ENCODE data around the gene PDK1.

The PDK1 gene

GRCh38 chr2:172596776-172597175 is 40.9 kb downstream of the PDK1 start:
- no peak for DNase-seq (ENCODE audit: low read depth in 2 of 2)

- DNase-seq (ENCODE audit: low read depth in 2 of 2), result no peak
Observed at GRCh38 chr2:172597176-172597842, 41.4 kb downstream of the PDK1 start.

GRCh38 chr2:172599947-172600346 is 44.1 kb downstream of the PDK1 start:
- DNase-seq (ENCODE audit: low read depth in 2 of 2), result no peak

GRCh38 chr2:172600557-172601008 is 44.7 kb downstream of the PDK1 start:
- no peak for DNase-seq (ENCODE audit: low read depth in 2 of 2)

- DNase-seq (ENCODE audit: low read depth in 2 of 2), result no peak
Observed at GRCh38 chr2:172606285-172606684, 50.4 kb downstream of the PDK1 start.

- DNase-seq (ENCODE audit: low read depth in 2 of 2), result no peak
Observed at GRCh38 chr2:172607379-172607928, 51.6 kb downstream of the PDK1 start.

- DNase-seq (ENCODE audit: low read depth in 2 of 2), result no peak
Observed at GRCh38 chr2:172609488-172609887, 53.6 kb downstream of the PDK1 start.

- no peak for DNase-seq (ENCODE audit: low read depth in 2 of 2)
Observed at GRCh38 chr2:172612051-172612450, 56.2 kb downstream of the PDK1 start.

GRCh38 chr2:172613040-172613439 is 57.1 kb downstream of the PDK1 start:
- no peak for DNase-seq (ENCODE audit: low read depth in 2 of 2)

- DNase-seq (ENCODE audit: low read depth in 2 of 2), result no peak
Observed at GRCh38 chr2:172613615-172614231, 57.8 kb downstream of the PDK1 start.

GRCh38 chr2:172614932-172615331 is 59.0 kb downstream of the PDK1 start:
- DNase-seq (ENCODE audit: low read depth in 2 of 2), result no peak

- DNase-seq (ENCODE audit: low read depth in 2 of 2), result no peak
Observed at GRCh38 chr2:172615727-172616261, 59.9 kb downstream of the PDK1 start.

GRCh38 chr2:172617115-172617514 is 61.2 kb downstream of the PDK1 start:
- DNase-seq (ENCODE audit: low read depth in 2 of 2), result no peak

- DNase-seq (ENCODE audit: low read depth in 2 of 2), result no peak
Observed at GRCh38 chr2:172623249-172623965, 67.5 kb downstream of the PDK1 start.

- DNase-seq (ENCODE audit: low read depth in 2 of 2), result no peak
Observed at GRCh38 chr2:172624996-172625395, 69.1 kb downstream of the PDK1 start.

GRCh38 chr2:172627181-172627580 is 71.3 kb downstream of the PDK1 start:
- no peak for DNase-seq (ENCODE audit: low read depth in 2 of 2)

- DNase-seq (ENCODE audit: low read depth in 2 of 2), result no peak
Observed at GRCh38 chr2:172628085-172628484, 72.2 kb downstream of the PDK1 start.

GRCh38 chr2:172629586-172629985 is 73.7 kb downstream of the PDK1 start:
- no peak for DNase-seq (ENCODE audit: low read depth in 2 of 2)

GRCh38 chr2:172630181-172630580 is 74.3 kb downstream of the PDK1 start:
- DNase-seq (ENCODE audit: low read depth in 2 of 2), result no peak

GRCh38 chr2:172634477-172634876 is 78.6 kb downstream of the PDK1 start:
- DNase-seq (ENCODE audit: low read depth in 2 of 2), result no peak

- no peak for DNase-seq (ENCODE audit: low read depth in 2 of 2)
Observed at GRCh38 chr2:172635548-172635947, 79.7 kb downstream of the PDK1 start.

- DNase-seq (ENCODE audit: low read depth in 2 of 2), result no peak
Observed at GRCh38 chr2:172639256-172639655, 83.4 kb downstream of the PDK1 start.

Data from stimulated activated CD8-positive, alpha-beta memory T cell treated with anti-CD3 and anti-CD28 coated beads, Interleukin-15, amount 100 ng/mL, for 4 hours (primary cell).